Measurements from ENCODE around the gene IGIP.

Gene IGIP

GRCh38 chr5:140110646-140110957 lies 15.1 kb upstream of the IGIP start:
- no peak overlapping the region for H3K27ac ChIP-seq (ENCODE audit: low read depth, low read length)
- H3K4me1 ChIP-seq (ENCODE audit: control insufficient read depth in 5 of 5, insufficient read depth in 5 of 5, low read length in 5 of 5): peaks cover 8 to 65% (median 58%) of the 10 kb centered on the region in 5 donors
- H3K4me3 ChIP-seq (ENCODE audit: low read depth in 1 of 5, low read length in 5 of 5): no peak overlapping the region
- peaks cover 0 to 4% (median 0%) of the 10 kb centered on the region in 5 donors for H3K27me3 ChIP-seq (ENCODE audit: control insufficient read depth in 5 of 5, insufficient read depth in 4 of 5, low read length in 5 of 5)
- no peaks in the 10 kb centered on the region for H3K36me3 ChIP-seq (ENCODE audit: control insufficient read depth in 5 of 5, insufficient read depth in 5 of 5, low read length in 5 of 5)
- no peaks in the 10 kb centered on the region for H3K9me3 ChIP-seq (ENCODE audit: control insufficient read depth in 5 of 5, low read length in 5 of 5)
- H3K9ac ChIP-seq (ENCODE audit: low read length in 5 of 5): peak overlapping the region in 1 of 5 donors; percentile 32

- peaks cover 8 to 71% (median 62%) of the 10 kb centered on the region in 5 donors for H3K4me1 ChIP-seq (ENCODE audit: control insufficient read depth in 5 of 5, insufficient read depth in 5 of 5, low read length in 5 of 5)
- no peak overlapping the region for H3K4me3 ChIP-seq (ENCODE audit: low read depth in 1 of 5, low read length in 5 of 5)
- H3K27ac ChIP-seq (ENCODE audit: low read depth, low read length): no peak overlapping the region
- no peaks in the 10 kb centered on the region for H3K9me3 ChIP-seq (ENCODE audit: control insufficient read depth in 5 of 5, low read length in 5 of 5)
- H3K27me3 ChIP-seq (ENCODE audit: control insufficient read depth in 5 of 5, insufficient read depth in 4 of 5, low read length in 5 of 5): peaks cover 0 to 4% (median 0%) of the 10 kb centered on the region in 5 donors
- no peaks in the 10 kb centered on the region for H3K36me3 ChIP-seq (ENCODE audit: control insufficient read depth in 5 of 5, insufficient read depth in 5 of 5, low read length in 5 of 5)
- peak overlapping the region in 1 of 5 donors; percentile 32 for H3K9ac ChIP-seq (ENCODE audit: low read length in 5 of 5)
Measured at GRCh38 chr5:140111011-140111858, 14.5 kb upstream of the IGIP start.

GRCh38 chr5:140111859-140112551 lies 13.7 kb upstream of the IGIP start:
- no peaks in the 10 kb centered on the region for H3K9me3 ChIP-seq (ENCODE audit: control insufficient read depth in 5 of 5, low read length in 5 of 5)
- H3K36me3 ChIP-seq (ENCODE audit: control insufficient read depth in 5 of 5, insufficient read depth in 5 of 5, low read length in 5 of 5): no peaks in the 10 kb centered on the region
- peak overlapping the region; percentile 81 for H3K27ac ChIP-seq (ENCODE audit: low read depth, low read length)
- H3K27me3 ChIP-seq (ENCODE audit: control insufficient read depth in 5 of 5, insufficient read depth in 4 of 5, low read length in 5 of 5): peaks cover 0 to 4% (median 0%) of the 10 kb centered on the region in 5 donors
- H3K4me3 ChIP-seq (ENCODE audit: low read depth in 1 of 5, low read length in 5 of 5): no peak overlapping the region
- H3K9ac ChIP-seq (ENCODE audit: low read length in 5 of 5): peak overlapping the region in 1 of 5 donors; percentile 56
- peaks cover 4 to 66% (median 62%) of the 10 kb centered on the region in 5 donors for H3K4me1 ChIP-seq (ENCODE audit: control insufficient read depth in 5 of 5, insufficient read depth in 5 of 5, low read length in 5 of 5)

GRCh38 chr5:140112685-140113179 lies 13.0 kb upstream of the IGIP start:
- H3K4me1 ChIP-seq (ENCODE audit: control insufficient read depth in 5 of 5, insufficient read depth in 5 of 5, low read length in 5 of 5): peaks cover 4 to 69% (median 67%) of the 10 kb centered on the region in 5 donors
- peak overlapping the region; percentile 81 for H3K27ac ChIP-seq (ENCODE audit: low read depth, low read length)
- H3K9ac ChIP-seq (ENCODE audit: low read length in 5 of 5): peak overlapping the region in 2 of 5 donors; percentile 56 to 76
- H3K27me3 ChIP-seq (ENCODE audit: control insufficient read depth in 5 of 5, insufficient read depth in 4 of 5, low read length in 5 of 5): peaks cover 0 to 4% (median 0%) of the 10 kb centered on the region in 5 donors
- H3K4me3 ChIP-seq (ENCODE audit: low read depth in 1 of 5, low read length in 5 of 5): peak overlapping the region in 3 of 5 donors; percentile 78 to 91 (median 88)
- H3K36me3 ChIP-seq (ENCODE audit: control insufficient read depth in 5 of 5, insufficient read depth in 5 of 5, low read length in 5 of 5): no peaks in the 10 kb centered on the region
- no peaks in the 10 kb centered on the region for H3K9me3 ChIP-seq (ENCODE audit: control insufficient read depth in 5 of 5, low read length in 5 of 5)

GRCh38 chr5:140113180-140113698 lies 12.5 kb upstream of the IGIP start:
- Histone ChIP-seq H3K27me3 (ENCODE audit: control insufficient read depth in 5 of 5, insufficient read depth in 4 of 5, low read length in 5 of 5) (peaks cover 0 to 4% (median 0%) of the 10 kb centered on the region in 5 donors), H3K36me3 (ENCODE audit: control insufficient read depth in 5 of 5, insufficient read depth in 5 of 5, low read length in 5 of 5) (no peaks in the 10 kb centered on the region), H3K9ac (ENCODE audit: low read length in 5 of 5) (peak overlapping the region; percentile 38 to 84 (median 76)), H3K27ac (ENCODE audit: low read depth, low read length) (peak overlapping the region; percentile 81), H3K9me3 (ENCODE audit: control insufficient read depth in 5 of 5, low read length in 5 of 5) (no peaks in the 10 kb centered on the region), H3K4me1 (ENCODE audit: control insufficient read depth in 5 of 5, insufficient read depth in 5 of 5, low read length in 5 of 5) (peaks cover 4 to 66% (median 65%) of the 10 kb centered on the region in 5 donors), H3K4me3 (ENCODE audit: low read depth in 1 of 5, low read length in 5 of 5) (peak overlapping the region; percentile 58 to 91 (median 83))

- H3K9ac ChIP-seq (ENCODE audit: low read length in 5 of 5): peak within 1 kb of the TSS; percentile 77 to 88 (median 80)
- peaks cover 0 to 4% (median 0%) of the 10 kb centered on the region in 5 donors for H3K27me3 ChIP-seq (ENCODE audit: control insufficient read depth in 5 of 5, insufficient read depth in 4 of 5, low read length in 5 of 5)
- peak within 1 kb of the TSS; percentile 81 for H3K27ac ChIP-seq (ENCODE audit: low read depth, low read length)
- H3K36me3 ChIP-seq (ENCODE audit: control insufficient read depth in 5 of 5, insufficient read depth in 5 of 5, low read length in 5 of 5): no peaks in the 10 kb centered on the region
- peaks cover 4 to 65% (median 64%) of the 10 kb centered on the region in 5 donors for H3K4me1 ChIP-seq (ENCODE audit: control insufficient read depth in 5 of 5, insufficient read depth in 5 of 5, low read length in 5 of 5)
- H3K9me3 ChIP-seq (ENCODE audit: control insufficient read depth in 5 of 5, low read length in 5 of 5): no peaks in the 10 kb centered on the region
- H3K4me3 ChIP-seq (ENCODE audit: low read depth in 1 of 5, low read length in 5 of 5): peak within 1 kb of the TSS; percentile 78 to 93 (median 88)
Measured at GRCh38 chr5:140113699-140114263, 12.0 kb upstream of the IGIP start, which contains the start of gene PURA. Gene PURA (plus strand): TSS chr5:140114109. CDS start chr5:140114182, 73 bp downstream.

GRCh38 chr5:140114341-140115185 lies 11.2 kb upstream of the IGIP start:
- peaks cover 0 to 58% (median 57%) of the 10 kb centered on the region in 5 donors for H3K4me1 ChIP-seq (ENCODE audit: control insufficient read depth in 5 of 5, insufficient read depth in 5 of 5, low read length in 5 of 5)
- no peaks in the 10 kb centered on the region for H3K27me3 ChIP-seq (ENCODE audit: control insufficient read depth in 5 of 5, insufficient read depth in 4 of 5, low read length in 5 of 5)
- peak overlapping the region; percentile 81 for H3K27ac ChIP-seq (ENCODE audit: low read depth, low read length)
- H3K9ac ChIP-seq (ENCODE audit: low read length in 5 of 5): peak overlapping the region; percentile 57 to 88 (median 80)
- no peaks in the 10 kb centered on the region for H3K9me3 ChIP-seq (ENCODE audit: control insufficient read depth in 5 of 5, low read length in 5 of 5)
- no peaks in the 10 kb centered on the region for H3K36me3 ChIP-seq (ENCODE audit: control insufficient read depth in 5 of 5, insufficient read depth in 5 of 5, low read length in 5 of 5)
- peak overlapping the region; percentile 78 to 93 (median 88) for H3K4me3 ChIP-seq (ENCODE audit: low read depth in 1 of 5, low read length in 5 of 5)

GRCh38 chr5:140115186-140115500 lies 10.6 kb upstream of the IGIP start:
- no peaks in the 10 kb centered on the region for H3K9me3 ChIP-seq (ENCODE audit: control insufficient read depth in 5 of 5, low read length in 5 of 5)
- H3K4me1 ChIP-seq (ENCODE audit: control insufficient read depth in 5 of 5, insufficient read depth in 5 of 5, low read length in 5 of 5): peaks cover 0 to 58% (median 55%) of the 10 kb centered on the region in 5 donors
- peak overlapping the region; percentile 78 to 93 (median 88) for H3K4me3 ChIP-seq (ENCODE audit: low read depth in 1 of 5, low read length in 5 of 5)
- peak overlapping the region in 3 of 5 donors; percentile 57 to 88 (median 83) for H3K9ac ChIP-seq (ENCODE audit: low read length in 5 of 5)
- H3K36me3 ChIP-seq (ENCODE audit: control insufficient read depth in 5 of 5, insufficient read depth in 5 of 5, low read length in 5 of 5): no peaks in the 10 kb centered on the region
- H3K27ac ChIP-seq (ENCODE audit: low read depth, low read length): peak overlapping the region; percentile 81
- no peaks in the 10 kb centered on the region for H3K27me3 ChIP-seq (ENCODE audit: control insufficient read depth in 5 of 5, insufficient read depth in 4 of 5, low read length in 5 of 5)

- Histone ChIP-seq H3K36me3 (ENCODE audit: control insufficient read depth in 5 of 5, insufficient read depth in 5 of 5, low read length in 5 of 5) (no peaks in the 10 kb centered on the region), H3K4me3 (ENCODE audit: low read depth in 1 of 5, low read length in 5 of 5) (no peak overlapping the region), H3K9me3 (ENCODE audit: control insufficient read depth in 5 of 5, low read length in 5 of 5) (no peaks in the 10 kb centered on the region), H3K27ac (ENCODE audit: low read depth, low read length) (no peak overlapping the region), H3K9ac (ENCODE audit: low read length in 5 of 5) (peak overlapping the region in 1 of 5 donors; percentile 20), H3K4me1 (ENCODE audit: control insufficient read depth in 5 of 5, insufficient read depth in 5 of 5, low read length in 5 of 5) (peaks cover 0 to 58% (median 50%) of the 10 kb centered on the region in 5 donors), H3K27me3 (ENCODE audit: control insufficient read depth in 5 of 5, insufficient read depth in 4 of 5, low read length in 5 of 5) (no peaks in the 10 kb centered on the region)
Measured at GRCh38 chr5:140116716-140117115, 9.0 kb upstream of the IGIP start.

All from subcutaneous abdominal adipose tissue (tissue), 5 donors.